GM06990 (cell line): ENCODE measurements around the gene CLK3.

Experiments
- DNase-seq: peaks from one replicate; pipeline ENCODE4 v3.0.0-alpha.2; 2011; ENCODE audit not compliant: insufficient read length; ENCODE audit errors: extremely low read depth
- H3K27me3 ChIP-seq: replicated peaks from 2 replicates; pipeline ENCODE4 v1.6.0; 2011; ENCODE audit warnings: low read length; ENCODE audit not compliant: control insufficient read depth, insufficient read depth
- H3K36me3 ChIP-seq: 2 replicates; pipeline ENCODE4 v1.5.1; 2011; ENCODE audit warnings: low read length; ENCODE audit not compliant: control insufficient read depth, insufficient read depth
- H3K4me3 ChIP-seq: replicated peaks from 2 replicates; pipeline ENCODE4 v1.5.1; 2011; ENCODE audit warnings: low read depth, mild to moderate bottlenecking, control low read depth, low read length
- TF ChIP-seq, protein P1 (sequence below): IDR thresholded peaks from 2 replicates; pipeline ENCODE4 v1.5.1; 2011; ENCODE audit warnings: low read length, control low read depth, mild to moderate bottlenecking, inconsistent platforms; ENCODE audit not compliant: insufficient read depth, poor library complexity, severe bottlenecking

CLK3 gene

DNA sequence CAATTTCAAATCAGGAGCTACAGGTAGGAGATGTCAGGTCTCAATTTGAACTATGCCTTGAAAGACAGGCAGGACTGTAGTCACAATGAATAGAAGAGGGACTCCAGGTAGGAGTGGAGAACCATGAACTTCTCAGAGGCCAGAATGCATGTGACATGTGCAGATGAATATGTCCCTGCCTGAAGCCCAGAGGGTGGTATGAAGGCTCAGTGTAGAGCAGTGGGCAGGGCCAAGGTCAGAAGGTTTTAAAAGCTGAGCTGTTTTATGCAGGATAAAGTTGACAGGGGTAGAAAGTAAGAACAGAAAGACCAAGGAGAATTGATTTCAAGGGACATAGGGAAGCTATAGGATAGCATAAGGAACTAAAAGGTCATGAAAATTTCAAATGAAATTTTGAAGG lies 30.8 kb downstream of the CLK3 start:
- Histone ChIP-seq H3K27me3 (no peaks in the 10 kb centered on the region), H3K36me3 (peaks cover 2% of the 10 kb centered on the region), H3K4me3 (no peak overlapping the region)
- no peak for DNase-seq
- TF ChIP-seq, protein P1, sequence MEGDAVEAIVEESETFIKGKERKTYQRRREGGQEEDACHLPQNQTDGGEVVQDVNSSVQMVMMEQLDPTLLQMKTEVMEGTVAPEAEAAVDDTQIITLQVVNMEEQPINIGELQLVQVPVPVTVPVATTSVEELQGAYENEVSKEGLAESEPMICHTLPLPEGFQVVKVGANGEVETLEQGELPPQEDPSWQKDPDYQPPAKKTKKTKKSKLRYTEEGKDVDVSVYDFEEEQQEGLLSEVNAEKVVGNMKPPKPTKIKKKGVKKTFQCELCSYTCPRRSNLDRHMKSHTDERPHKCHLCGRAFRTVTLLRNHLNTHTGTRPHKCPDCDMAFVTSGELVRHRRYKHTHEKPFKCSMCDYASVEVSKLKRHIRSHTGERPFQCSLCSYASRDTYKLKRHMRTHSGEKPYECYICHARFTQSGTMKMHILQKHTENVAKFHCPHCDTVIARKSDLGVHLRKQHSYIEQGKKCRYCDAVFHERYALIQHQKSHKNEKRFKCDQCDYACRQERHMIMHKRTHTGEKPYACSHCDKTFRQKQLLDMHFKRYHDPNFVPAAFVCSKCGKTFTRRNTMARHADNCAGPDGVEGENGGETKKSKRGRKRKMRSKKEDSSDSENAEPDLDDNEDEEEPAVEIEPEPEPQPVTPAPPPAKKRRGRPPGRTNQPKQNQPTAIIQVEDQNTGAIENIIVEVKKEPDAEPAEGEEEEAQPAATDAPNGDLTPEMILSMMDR, result no peak

DNA sequence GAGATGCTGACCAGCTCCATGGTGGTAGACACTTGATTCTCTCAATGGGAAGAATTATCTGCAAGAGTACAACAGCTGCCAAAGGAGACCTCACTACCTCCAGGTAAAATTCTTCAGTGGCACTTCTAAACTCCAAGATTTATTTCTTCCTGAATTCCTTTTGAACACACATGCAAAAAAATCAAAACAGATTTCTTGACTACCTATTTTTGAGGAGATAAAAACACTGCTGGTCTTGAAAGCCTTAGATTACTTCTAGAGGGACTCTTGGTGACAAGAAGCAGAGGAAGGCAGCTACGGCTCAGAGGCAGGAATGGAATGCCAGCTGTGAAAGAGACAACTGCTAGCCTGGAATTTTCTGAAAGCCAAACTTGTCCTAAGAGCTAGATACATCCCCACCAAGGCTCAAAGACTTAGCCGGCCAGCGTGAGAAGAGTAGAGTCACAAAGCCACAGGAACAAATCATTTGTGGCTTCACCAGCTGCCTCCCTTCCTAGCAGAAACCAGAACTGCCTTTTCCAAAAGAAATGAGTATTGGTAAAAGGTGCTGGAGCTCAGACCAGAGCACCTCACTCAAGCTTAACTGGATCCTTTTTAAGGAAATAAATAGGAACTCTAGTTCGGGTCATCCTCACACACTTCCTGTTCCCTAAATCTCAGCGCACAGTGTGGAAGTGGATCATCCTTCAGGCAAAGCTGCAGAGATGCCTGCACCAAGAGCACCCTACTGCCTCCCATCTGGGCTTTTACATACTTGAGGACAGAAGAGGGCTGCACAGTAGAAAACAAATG lies 32.6 kb downstream of the CLK3 start:
- TF ChIP-seq, protein P1, result no peak
- H3K4me3 ChIP-seq, result no peak overlapping the region
- H3K36me3 ChIP-seq, result peaks cover 2% of the 10 kb centered on the region
- H3K27me3 ChIP-seq, result no peaks in the 10 kb centered on the region
- no peak for DNase-seq

DNA sequence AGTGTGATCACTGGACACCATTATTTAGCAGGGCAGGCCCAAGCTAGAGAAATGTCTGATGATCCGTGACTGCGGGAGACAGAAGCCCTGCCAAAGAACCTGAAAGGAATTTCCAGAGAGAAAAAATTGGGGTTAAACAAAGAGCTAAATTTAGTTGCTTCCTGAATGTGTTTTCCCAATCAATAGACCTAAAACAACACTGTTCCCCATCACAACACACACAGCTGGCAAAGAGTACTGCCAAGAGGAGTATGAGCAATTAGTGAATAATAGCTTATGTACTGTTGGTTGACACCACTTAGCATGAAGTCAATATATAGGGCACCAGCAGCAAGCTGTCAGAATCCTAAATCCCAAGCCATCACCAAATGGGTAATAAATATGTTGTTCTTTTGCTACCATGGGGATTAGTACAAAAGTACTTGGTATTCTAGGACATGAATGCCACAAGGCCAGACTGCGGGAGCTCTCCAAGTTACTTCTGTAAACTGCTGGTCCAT lies 35.7 kb downstream of the CLK3 start:
- Histone ChIP-seq H3K36me3 (no peaks in the 10 kb centered on the region; the same call in none of the 2 replicates), H3K27me3 (no peaks in the 10 kb centered on the region), H3K4me3 (no peak overlapping the region)
- no peak for DNase-seq
- TF ChIP-seq, protein P1, result no peak

DNA sequence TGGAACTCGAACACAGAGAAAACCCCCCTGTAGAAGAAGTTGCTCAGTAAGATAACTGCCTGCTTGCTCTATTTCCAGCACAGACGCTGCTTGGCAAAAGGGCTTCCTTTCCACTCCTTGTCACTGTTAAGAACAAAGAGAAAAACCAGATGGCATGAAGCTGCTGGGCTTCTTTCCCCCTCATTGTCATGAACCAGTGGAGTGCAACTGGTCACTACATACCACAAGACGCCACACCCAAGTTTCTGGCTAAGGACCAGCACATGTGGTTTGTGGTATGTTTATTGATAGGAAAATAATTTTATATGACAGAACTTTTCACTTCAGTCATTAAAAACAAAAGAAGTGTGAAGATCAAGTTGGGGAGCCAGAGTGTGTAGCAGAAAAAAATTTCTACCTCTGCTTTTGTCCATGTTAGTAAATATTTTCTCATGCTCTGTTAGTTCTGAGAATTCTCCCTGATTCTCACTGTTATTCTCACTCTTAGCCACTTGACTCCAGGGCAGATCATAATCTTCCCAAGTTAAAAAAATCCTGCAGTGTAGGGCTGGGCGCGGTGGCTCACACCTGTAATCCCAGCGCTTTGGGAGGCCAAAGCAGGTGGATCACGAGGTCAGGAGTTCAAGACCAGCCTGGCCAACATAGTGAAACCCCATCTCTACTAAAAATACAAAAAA lies 37.9 kb downstream of the CLK3 start:
- DNase-seq, result no peak
- Histone ChIP-seq H3K4me3 (no peak overlapping the region), H3K36me3 (no peaks in the 10 kb centered on the region; the same call in 1 of the 2 replicates), H3K27me3 (no peaks in the 10 kb centered on the region)
- TF ChIP-seq, protein P1, result no peak

DNA sequence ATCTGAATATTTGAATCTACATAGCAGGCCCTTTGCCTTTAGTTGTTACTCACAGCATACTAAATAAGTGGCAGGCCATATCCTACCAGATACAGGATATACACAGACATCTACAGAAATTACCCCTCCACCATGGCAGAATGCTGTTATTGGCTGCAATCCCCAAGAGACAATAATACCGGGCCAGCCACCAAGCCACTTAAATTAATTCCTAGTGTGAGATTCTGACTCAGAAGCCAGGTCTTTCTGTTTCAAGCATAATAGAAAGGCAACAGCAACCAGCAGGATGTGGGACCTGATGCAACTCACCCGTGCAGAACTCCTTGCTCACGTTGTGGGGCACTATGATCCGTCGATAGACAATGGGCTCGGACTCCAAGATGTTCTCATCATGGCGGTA lies 39.8 kb downstream of the CLK3 start:
- Histone ChIP-seq H3K36me3 (no peaks in the 10 kb centered on the region; the same call in 1 of the 2 replicates), H3K27me3 (no peaks in the 10 kb centered on the region), H3K4me3 (no peak overlapping the region)
- peak; percentile 18 for DNase-seq
- TF ChIP-seq, protein P1, result no peak
